SJSA1 (cell line): Measurements from ENCODE around the gene ACTL6B. TPM values are rescaled to one million over a fixed set of nuclear protein-coding genes. Genes with fewer than 3 reads are reported as not detected.
"Not testable (repeated sequence)": the region's sequence is repeated elsewhere in the genome, so short reads cannot be mapped to it uniquely, and the experiment has no call there.

Experiments used
- DNase-seq, 2 experiments: peaks; one replicate each; pipeline ENCODE4 v3.0.0-alpha.2; 2015 to 2020; ENCODE audit warnings: low spot score in 2 of 2, low read depth in 1 of 2
- H3K27ac ChIP-seq: fragments of 250-450 bp; sonication (Bioruptor Pico); 2 replicates; pipeline ENCODE4 v1.5.1; 2020; ENCODE audit warnings: mild to moderate bottlenecking, moderate library complexity
- H3K27me3 ChIP-seq: fragments of 250-450 bp; sonication (Bioruptor Pico); replicated peaks from 2 replicates; pipeline ENCODE4 v1.5.1; 2020; ENCODE audit warnings: mild to moderate bottlenecking, moderate library complexity
- H3K36me3 ChIP-seq: fragments of 250-450 bp; sonication (Bioruptor Pico); 2 replicates; pipeline ENCODE4 v1.5.1; 2020; ENCODE audit warnings: mild to moderate bottlenecking
- H3K4me1 ChIP-seq: fragments of 250-450 bp; sonication (Bioruptor Pico); replicated peaks from 2 replicates; pipeline ENCODE4 v1.6.1; 2021; ENCODE audit warnings: mild to moderate bottlenecking
- H3K4me3 ChIP-seq: fragments of 250-450 bp; sonication (Bioruptor Pico); 2 replicates; pipeline ENCODE4 v1.5.1; 2020; ENCODE audit warnings: mild to moderate bottlenecking
- H3K9me3 ChIP-seq: fragments of 250-450 bp; sonication (Bioruptor Pico); replicated peaks from 2 replicates; pipeline ENCODE4 v1.5.1; 2020; ENCODE audit warnings: mild to moderate bottlenecking
- total RNA-seq: library from RNA; depleted of rRNA; stranded (reverse); fragments of >200 nt; shearing (Covaris generic); gene quantifications from 2 replicates; pipeline ENCODE4 v1.2.3, GENCODE V29; 2014; rRNA removed

ACTL6B gene
- not detected in 2 replicates for total RNA-seq

DNA sequence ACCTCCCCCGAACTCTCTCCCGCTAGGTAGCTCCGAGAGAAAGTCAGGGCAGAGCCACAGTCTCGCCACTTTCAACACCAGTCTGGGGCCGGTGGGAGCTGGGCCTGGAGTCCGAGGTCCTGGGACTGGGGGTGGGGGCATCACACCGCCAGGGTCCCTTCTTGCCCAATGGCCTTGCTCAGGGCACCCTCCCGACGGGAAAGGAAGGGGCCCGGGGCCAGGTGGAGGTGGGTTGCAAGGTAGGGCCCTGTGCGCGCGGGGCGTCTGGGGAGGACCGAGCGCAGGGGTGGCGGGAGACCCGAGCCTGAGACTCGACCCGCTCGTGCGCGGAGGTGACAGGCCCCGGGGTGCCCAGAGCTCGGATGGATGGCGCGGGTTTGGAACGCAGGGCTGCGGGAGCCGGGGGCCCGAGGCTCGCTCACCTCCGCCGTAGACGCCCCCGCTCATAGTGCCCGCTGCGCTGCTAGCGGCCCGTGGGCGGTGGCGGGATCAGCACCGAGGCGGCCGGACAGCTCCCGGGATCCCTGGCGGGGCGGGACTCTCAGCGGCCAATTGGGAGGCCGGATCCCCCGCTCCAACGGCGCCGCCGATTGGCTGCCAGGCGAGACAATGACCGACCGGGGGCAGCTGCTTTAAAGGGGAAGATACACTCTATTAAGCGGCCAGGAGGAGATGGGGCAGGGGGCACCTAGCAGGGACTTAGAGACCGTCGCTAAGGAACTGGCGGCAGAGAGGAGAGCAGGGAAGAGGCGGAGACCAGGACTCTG, at the start of gene ACTL6B:
TSS of gene ACTL6B (minus strand) at position 541 of the 767 bp plus-strand sequence. CDS start at position 447, 94 bp downstream.
- peak in 1 of 2 experiments; percentile 65 for DNase-seq
- H3K27me3 ChIP-seq, result peaks cover 24% of the 10 kb centered on the region
- peaks cover 9% of the 10 kb centered on the region; the same call in 1 of the 2 replicates for H3K9me3 ChIP-seq
- no peaks in the 10 kb centered on the region for H3K36me3 ChIP-seq
- no peak within 1 kb of the TSS for H3K27ac ChIP-seq
- H3K4me3 ChIP-seq, result no peak within 1 kb of the TSS
- H3K4me1 ChIP-seq, result no peaks in the 10 kb centered on the region; the same call in 1 of the 2 replicates

GRCh38 chr7:100705320-100705752, 49.1 kb upstream of the ACTL6B start:
- H3K27me3 ChIP-seq, result peaks cover 6% of the 10 kb centered on the region
- peak; percentile 83 to 97 for DNase-seq
- no peaks in the 10 kb centered on the region for H3K9me3 ChIP-seq
- H3K36me3 ChIP-seq, result peaks cover 19% of the 10 kb centered on the region
- H3K4me1 ChIP-seq, result peaks cover 17% of the 10 kb centered on the region
- peak overlapping the region; percentile 87 for H3K4me3 ChIP-seq
- H3K27ac ChIP-seq, result peak overlapping the region; percentile 60

DNA sequence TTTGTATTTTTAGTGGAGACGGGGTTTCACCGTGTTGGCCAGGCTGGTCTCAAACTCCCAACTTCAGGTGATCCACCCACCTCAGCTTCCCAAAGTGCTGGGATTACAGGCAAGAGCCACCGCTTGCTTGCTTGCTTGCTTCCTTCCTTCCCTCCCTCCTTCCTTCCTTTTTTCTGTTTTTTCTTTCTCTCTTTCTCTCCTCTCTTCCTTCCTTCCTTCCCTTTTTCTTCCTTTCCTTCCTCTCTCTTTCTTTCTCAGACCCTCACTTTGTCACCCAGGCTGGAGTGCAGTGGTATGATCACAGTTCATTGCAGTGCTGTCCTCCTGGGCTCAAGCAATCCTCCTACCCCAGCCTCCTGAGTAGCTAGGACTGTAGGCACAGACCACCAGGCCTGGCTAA, 44.8 kb upstream of the ACTL6B start:
- not testable (repeated sequence) for H3K27ac ChIP-seq, H3K9me3 ChIP-seq, H3K4me3 ChIP-seq, H3K36me3 ChIP-seq, H3K4me1 ChIP-seq, DNase-seq
- peaks cover 19% of the 10 kb centered on the region for H3K27me3 ChIP-seq

- no peak overlapping the region for H3K27ac ChIP-seq
- no peaks in the 10 kb centered on the region for H3K36me3 ChIP-seq
- H3K9me3 ChIP-seq, result peaks cover 2% of the 10 kb centered on the region; the same call in 1 of the 2 replicates
- DNase-seq, result no peak
- H3K4me3 ChIP-seq, result no peak overlapping the region
- no peaks in the 10 kb centered on the region for H3K4me1 ChIP-seq
- peaks cover 26% of the 10 kb centered on the region for H3K27me3 ChIP-seq
These were observed 42.8 kb upstream of the ACTL6B start for GRCh38 chr7:100699018-100699417.

DNA sequence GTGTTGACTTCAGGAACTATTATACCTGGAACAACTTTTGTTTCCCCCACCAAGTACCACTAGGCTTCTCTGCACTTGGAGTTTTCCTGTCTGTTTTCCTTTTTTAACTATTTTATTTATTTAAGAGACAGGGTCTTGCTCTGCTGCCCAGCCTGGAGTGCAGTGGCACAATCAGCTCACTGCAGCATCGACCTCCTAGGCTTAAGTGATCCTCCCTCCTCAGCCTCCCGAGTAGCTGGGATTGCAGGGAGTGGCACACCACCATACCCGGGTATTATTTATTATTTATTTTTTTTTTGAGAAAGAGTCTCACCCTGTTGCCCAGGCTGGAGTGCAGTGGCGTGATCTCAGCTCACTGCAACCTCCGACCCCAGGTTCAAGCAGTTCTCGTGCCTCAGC, 39.9 kb upstream of the ACTL6B start:
- Histone ChIP-seq H3K36me3 (peaks cover 12% of the 10 kb centered on the region), H3K9me3 (peaks cover 2% of the 10 kb centered on the region; the same call in 1 of the 2 replicates), H3K27ac (no peak overlapping the region), H3K4me3 (no peak overlapping the region), H3K4me1 (peaks cover 12% of the 10 kb centered on the region), H3K27me3 (peaks cover 20% of the 10 kb centered on the region)
- DNase-seq, result no peak

DNA sequence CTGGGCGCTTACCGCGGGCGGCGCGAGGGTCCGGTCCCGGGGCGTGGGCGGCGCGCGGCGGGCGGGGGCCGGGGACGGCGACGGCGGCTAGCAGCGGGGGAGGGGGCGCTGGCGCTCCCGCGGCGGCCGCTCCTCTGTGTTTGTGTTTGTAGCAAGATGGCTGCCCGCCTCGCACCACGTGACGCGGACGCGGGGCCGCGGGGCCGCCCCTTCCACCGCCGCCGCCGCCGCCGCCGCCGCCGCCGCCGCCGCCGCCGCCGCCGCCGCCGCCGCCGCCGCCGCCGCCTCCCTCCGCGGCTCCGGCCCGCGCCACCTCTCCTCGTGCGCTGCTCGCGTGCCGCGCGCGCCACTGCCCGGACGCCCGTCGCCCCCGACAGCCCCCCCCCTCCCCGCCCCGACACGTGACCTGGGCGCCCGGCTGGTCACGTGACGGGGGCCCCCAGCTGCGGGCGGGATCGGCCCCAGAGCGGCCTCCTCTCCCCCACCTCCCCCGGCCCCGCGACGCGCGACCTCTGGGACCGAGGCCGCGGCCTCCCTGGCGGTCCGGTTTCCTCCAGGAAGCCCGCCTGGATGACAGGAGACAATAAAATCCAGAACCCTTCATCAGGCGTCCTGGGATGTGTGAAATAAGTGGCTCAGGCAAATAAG, 38.0 kb upstream of the ACTL6B start, which contains the start of gene GIGYF1:
TSS of gene GIGYF1 (minus strand) at position 153 of the 648 bp plus-strand sequence. CDS start 6,012 bp downstream, outside the sequence.
- peaks cover 12% of the 10 kb centered on the region for H3K4me1 ChIP-seq
- peaks cover 12% of the 10 kb centered on the region for H3K36me3 ChIP-seq
- 0 out of 2 replicates have a peak, but pooled peaks cover 2% of the 10 kb centered on the region for H3K9me3 ChIP-seq
- peak; percentile 14 to 65 for DNase-seq
- H3K27me3 ChIP-seq, result peaks cover 12% of the 10 kb centered on the region
- no peak within 1 kb of the TSS for H3K27ac ChIP-seq
- peak within 1 kb of the TSS; percentile 89 for H3K4me3 ChIP-seq

DNA sequence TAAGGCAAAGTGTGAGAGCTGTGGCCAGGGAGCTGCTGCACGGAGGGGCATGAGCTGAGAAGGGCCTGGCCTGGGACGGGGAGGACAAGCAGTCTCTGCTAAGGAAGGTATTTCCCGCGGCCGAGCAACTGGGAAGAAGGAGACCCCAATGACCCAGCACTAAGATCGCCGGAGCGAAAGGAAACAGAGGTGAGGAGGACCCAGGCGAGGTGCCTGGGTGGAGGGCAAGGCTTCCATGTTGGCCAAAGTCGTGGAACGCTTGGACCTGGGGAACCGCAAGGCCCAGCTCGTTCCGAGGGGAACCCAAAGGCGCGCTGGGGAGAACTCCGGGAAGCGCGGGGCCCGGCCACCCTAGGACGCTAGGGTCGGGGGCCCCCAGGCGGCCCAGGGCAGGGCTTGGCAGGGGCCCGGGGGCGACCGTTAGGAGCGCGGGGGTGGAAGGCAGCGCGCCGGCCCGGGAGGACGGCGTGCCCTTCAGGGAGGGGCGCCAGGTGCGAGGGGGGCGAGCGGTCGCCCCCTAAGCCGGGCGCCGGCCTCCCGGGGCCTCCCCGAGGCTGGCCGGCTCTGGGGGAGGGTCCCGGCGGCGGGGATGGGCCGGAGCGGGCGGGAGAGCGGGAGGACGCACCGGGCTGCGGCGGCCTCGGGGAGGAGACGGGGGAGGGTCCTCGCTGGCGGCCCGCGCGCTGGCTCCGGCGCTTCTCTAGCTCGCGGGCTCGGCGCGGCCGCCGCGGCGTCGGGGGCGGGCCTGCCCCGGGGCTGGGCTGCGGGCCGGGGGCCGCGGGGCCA, 37.3 kb upstream of the ACTL6B start:
- Histone ChIP-seq H3K36me3 (peaks cover 15% of the 10 kb centered on the region), H3K4me3 (peak overlapping the region; percentile 89), H3K27me3 (peaks cover 7% of the 10 kb centered on the region), H3K27ac (no peak overlapping the region), H3K4me1 (peaks cover 12% of the 10 kb centered on the region), H3K9me3 (0 out of 2 replicates have a peak, but pooled peaks cover 2% of the 10 kb centered on the region)
- DNase-seq, result peak; percentile 25 to 43

DNA sequence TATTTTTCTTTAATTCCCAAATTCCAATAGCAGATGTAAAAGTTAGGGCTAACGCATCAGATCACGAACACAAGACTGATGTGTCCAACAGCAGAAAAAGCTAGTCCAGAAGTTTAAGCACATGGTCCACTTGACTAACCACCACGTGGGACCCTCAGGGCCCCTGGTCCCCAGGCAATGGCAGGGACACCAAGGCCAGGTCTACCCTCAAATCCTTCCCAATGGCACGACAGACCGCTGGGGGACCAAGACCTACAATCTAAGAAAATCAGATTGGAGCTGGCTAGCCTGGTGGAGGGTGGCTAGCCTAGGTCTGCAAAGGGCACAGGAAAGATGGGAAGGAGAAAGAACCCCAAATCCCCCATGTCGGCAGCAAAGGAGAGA, 36.3 kb upstream of the ACTL6B start:
- no peak overlapping the region for H3K27ac ChIP-seq

DNA sequence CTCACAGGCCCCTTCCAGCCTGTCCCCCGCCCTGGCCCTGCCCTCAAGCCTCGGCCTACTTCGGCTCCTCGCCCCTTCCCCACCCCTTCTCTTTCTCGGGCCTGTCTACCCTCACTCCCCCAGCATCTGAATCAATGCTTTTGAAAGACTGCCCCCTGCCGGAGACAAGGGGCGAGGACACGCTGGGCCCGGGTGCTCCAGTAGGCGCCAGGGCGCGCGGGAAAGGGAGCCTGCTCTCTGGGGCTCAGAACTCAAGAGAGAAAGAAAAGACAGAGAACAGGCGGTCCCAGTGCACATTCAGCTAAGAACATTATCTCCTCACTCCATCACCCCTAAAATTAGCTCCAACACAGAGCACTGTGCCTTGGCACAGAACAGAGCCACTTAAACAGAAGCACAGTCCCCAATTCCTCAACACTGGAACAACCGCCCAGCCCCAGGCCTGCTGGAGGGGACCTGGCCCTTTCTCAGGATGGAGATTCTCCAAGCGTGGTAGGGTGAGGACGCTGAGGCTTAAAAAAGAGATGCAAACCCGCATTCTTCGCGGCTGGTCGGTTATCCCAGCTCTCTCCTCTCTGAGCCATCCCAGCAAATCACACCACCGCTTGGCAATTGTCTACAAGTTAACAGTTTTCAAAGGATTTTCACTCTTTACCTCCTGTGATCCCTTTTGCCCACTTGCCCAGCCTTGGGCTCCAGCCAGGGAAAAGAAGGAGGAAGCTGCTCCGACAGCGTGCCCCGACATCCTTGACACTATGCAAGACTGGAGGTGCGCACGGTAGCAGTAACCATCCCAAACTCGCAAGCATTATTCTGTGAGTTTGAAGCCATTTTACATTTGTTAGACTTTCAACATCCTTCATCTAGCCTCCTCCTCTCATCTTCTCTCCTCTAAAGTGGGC, 35.7 kb upstream of the ACTL6B start:
- peaks cover 26% of the 10 kb centered on the region for H3K36me3 ChIP-seq
- DNase-seq, result peak; percentile 56 to 67
- H3K4me3 ChIP-seq, result peak overlapping the region; percentile 89; the same call in 1 of the 2 replicates
- peaks cover 12% of the 10 kb centered on the region for H3K4me1 ChIP-seq
- H3K9me3 ChIP-seq, result 0 out of 2 replicates have a peak, but pooled peaks cover 2% of the 10 kb centered on the region
- H3K27ac ChIP-seq, result no peak overlapping the region
- peaks cover 7% of the 10 kb centered on the region for H3K27me3 ChIP-seq

More for the DNA sequence above, 36.3 kb upstream of the ACTL6B start:
- Histone ChIP-seq H3K36me3 (peaks cover 21% of the 10 kb centered on the region), H3K9me3 (0 out of 2 replicates have a peak, but pooled peaks cover 2% of the 10 kb centered on the region), H3K4me3 (peak overlapping the region; percentile 89), H3K4me1 (peaks cover 12% of the 10 kb centered on the region), H3K27me3 (peaks cover 7% of the 10 kb centered on the region)
- no peak for DNase-seq

DNA sequence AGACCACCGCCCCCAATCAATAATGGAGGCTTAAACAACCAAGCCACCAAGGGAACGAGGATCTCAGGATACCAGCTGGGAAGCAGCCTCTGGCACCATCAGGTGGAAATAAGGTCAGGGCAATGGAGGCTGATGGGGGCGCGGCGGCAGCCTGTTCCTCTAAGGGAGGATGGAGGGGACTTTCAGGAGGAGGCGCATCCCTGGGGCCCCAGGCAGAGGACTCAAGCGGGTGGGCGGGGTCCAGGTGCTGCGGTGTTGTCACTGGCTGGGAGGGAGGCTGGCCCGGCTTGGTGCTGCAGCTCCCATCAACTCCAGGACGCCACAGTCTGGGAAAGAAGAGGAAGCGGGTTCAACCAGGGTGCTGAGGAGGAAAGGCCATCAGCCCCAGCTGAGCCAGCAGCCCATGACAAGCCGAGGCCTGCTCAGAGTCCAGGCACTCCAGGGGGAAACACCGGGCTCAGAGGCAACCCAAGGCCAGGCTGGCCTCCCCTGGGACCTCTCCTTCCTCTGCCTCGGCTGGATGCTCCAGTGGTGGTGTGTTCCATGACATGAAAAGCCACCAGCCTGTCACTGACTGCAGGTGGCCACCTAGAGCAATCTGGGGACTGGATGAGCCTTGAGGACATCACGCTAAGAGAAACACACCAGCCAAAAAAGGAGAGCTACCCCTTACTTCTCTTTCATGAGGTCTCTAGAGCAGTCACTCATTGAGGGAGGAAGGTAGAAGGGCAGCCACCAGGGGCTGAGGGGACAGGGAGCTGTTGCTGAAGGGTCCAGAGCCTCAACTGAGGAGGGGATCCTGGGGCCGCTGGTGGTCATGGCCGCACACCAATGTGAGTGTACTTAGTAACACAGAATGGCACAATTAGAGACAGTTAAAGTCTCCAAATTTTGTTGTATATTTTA, 33.2 kb upstream of the ACTL6B start:
- Histone ChIP-seq H3K9me3 (no peaks in the 10 kb centered on the region), H3K4me3 (no peak overlapping the region), H3K27me3 (no peaks in the 10 kb centered on the region), H3K27ac (no peak overlapping the region), H3K36me3 (peaks cover 45% of the 10 kb centered on the region), H3K4me1 (peaks cover 12% of the 10 kb centered on the region)
- DNase-seq, result peak in 1 of 2 experiments; percentile 39

- Histone ChIP-seq H3K27me3 (no peaks in the 10 kb centered on the region), H3K4me1 (peaks cover 12% of the 10 kb centered on the region), H3K36me3 (peaks cover 53% of the 10 kb centered on the region), H3K9me3 (no peaks in the 10 kb centered on the region), H3K4me3 (no peak overlapping the region), H3K27ac (no peak overlapping the region)
- DNase-seq, result no peak
These were observed 32.1 kb upstream of the ACTL6B start for GRCh38 chr7:100688326-100688860.
